Keratinocyte (primary cell): ENCODE data around the gene ZBTB38.

Source experiments
- CTCF ChIP-seq, 3 experiments: IDR thresholded peaks in 1 of 3; conservative IDR thresholded peaks in 1 of 3; optimal IDR thresholded peaks in 1 of 3; 2 replicates in 2 of 3; 3 replicates in 1 of 3; pipeline versions ENCODE3 to v1.5.1; 2011; ENCODE audit warnings: low read length in 3 of 3, mild to moderate bottlenecking in 3 of 3, moderate library complexity in 2 of 3, control low read depth in 1 of 3, inconsistent platforms in 1 of 3; ENCODE audit not compliant: insufficient read depth in 2 of 3; ENCODE audit errors: extremely low read depth in 1 of 3
- EZH2 ChIP-seq: IDR thresholded peaks from one replicate; pipeline ENCODE4 v1.6.1; 2012; ENCODE audit warnings: inconsistent platforms, mild to moderate bottlenecking, low read length, moderate library complexity

GRCh38 chr3:141406265-141406664 lies 38.0 kb downstream of the ZBTB38 start:
- no peak for TF ChIP-seq CTCF (optimal IDR thresholded peaks at IDR 0.05 in 1 of 3, IDR thresholded peaks at IDR 0.05 in 1 of 3, conservative IDR thresholded peaks at IDR 0.05 in 1 of 3; ENCODE audit: extremely low read depth in 1 of 3, insufficient read depth in 2 of 3, low read length in 3 of 3)
- TF ChIP-seq EZH2, result no peak
